ENCODE results near the gene SESN1.
A peak's percentile ranks its signal among the peaks of the same experiment; 100 is the strongest.
"Not testable (repeated sequence)": the region's sequence is repeated elsewhere in the genome, so short reads cannot be mapped to it uniquely, and the experiment has no call there.

The SESN1 gene

GRCh38 chr6:109093732-109094415, 772 bp downstream of the SESN1 start:
- FAIRE-seq, result no peak

DNA sequence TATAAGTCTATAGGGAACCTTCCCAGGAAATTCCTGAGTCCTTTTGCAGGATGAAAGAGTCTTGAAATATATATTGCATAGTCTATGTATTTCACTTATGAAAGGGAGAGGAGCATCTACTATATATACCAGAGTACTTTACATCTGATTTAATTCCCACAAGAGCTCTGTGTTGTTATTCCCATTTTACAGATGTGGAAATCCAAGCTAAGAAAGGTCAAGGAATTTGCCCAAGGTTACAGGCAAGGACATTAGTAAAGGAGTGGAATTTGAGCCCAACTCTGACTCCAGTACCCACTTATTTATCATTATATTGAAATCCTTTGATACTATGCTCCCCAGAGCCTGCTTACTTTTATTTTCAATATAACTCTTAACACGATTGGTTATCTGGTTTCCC, 2.6 kb downstream of the SESN1 start:
- no peak for FAIRE-seq

DNA sequence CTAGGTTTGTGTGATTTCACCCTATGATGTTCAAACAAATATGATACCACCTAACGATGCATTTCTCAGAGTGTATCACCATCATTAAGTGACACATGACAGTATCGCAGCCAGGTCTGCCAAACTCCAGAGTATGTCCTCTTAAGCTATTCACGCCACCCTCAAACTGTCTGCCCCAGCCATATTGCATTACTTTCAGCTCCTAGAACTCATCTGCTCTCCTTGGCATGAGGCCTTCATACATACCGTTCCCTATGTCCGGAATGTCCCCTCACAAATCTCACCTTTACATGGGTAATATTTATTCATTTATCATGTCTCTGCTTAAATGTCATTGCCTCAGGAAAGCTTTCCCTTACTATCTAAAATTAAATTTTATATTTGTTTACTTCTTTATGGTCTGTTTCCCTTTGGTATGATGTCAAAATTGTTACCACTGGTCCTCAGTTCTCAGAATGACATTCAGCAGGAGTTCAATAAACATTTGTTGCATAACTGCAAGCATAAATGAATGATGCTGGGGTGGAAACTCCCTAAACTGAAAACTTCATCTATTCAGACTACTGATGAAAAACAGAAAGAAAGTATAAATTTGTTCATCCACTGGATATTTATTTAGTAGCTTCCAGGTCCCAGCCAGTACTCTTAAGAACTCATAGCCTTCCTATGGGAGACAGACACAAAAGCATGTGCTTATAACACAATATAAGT, 3.2 kb downstream of the SESN1 start:
- FAIRE-seq, result no peak

DNA sequence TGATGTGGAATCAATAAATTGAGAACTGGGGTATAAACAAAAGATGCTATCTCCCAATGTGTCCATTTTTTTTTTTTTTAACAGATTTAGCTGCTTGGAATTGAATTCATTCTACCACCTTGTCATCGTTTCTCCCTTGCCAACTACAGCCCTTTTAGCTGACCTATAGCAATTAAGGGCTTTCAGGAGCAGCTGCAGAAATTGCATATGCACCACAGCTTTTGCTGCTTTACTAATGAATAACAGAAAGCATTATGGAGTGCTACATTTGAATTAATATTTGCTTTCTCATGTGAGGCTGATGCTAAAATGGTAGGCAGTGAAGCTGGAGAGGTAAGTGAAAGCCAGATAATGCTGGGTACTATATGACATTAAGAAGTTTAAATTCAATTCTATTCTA, 5.7 kb downstream of the SESN1 start:
- FAIRE-seq, result no peak

DNA sequence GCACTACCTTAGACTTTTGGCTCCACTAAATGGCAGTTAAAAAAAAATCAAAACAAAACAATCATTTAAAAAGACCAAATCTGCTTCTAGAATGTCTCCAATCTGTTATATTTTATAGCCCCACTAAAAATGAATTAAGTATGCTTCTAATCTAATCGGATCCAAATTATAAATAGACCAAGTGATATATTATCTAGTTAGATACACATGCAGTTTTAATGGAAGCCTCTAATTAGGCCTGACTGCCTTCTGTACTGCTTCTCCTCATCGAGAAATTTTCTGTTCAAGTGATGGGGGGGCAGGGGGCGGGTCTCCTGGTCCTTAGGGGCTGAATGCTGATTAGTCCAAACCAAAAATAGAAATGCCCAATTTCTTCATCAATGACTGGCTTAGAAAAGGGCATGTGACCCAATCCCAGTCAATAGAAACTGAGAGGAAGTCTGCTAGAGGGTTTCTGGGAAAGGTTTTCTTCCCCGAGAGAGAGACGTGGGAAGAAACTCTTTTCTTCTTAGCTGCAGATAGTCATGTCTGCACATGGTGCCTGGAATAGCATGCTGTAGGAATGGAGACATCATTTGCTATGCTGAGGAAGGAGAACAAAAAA, 6.9 kb downstream of the SESN1 start:
- FAIRE-seq, result no peak

GRCh38 chr6:109084146-109084545, 10.5 kb downstream of the SESN1 start:
- not testable (repeated sequence) for FAIRE-seq

- FAIRE-seq, result no peak
Measured at GRCh38 chr6:109083657-109084056, 11.0 kb downstream of the SESN1 start.

- FAIRE-seq, result no peak
Measured at GRCh38 chr6:109082188-109082577, 12.5 kb downstream of the SESN1 start.

DNA sequence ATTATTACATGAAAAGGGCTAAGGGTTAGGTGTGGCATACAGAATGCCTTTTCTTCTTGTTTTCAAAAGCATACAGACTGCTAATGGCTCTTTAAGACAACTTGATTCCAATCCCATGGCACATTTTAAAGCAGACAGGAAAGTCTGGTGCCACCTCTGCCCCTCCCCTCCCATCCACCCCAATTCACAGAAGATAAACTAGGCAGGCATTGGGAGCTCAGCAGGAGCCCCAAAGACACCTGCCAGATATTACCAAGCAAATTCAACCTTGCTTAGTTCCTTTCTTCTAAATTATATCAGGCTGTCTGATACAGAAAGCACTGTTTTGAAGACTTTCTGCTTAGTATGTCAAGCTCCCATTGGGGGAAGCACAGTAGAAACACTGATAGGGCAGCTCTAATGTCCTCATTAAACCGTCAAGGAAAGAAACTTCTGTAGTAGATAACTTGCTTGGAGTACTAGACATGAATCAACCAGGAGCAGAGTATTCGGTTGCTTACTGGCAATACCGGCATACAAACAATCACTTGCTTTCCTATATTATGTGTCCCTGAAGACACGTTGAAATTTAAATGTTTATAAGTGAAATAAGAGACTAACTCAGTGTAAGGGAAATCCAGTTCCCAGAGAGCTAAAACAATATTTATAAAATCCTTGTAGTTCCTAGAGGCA, 13.0 kb downstream of the SESN1 start:
- no peak for FAIRE-seq

DNA sequence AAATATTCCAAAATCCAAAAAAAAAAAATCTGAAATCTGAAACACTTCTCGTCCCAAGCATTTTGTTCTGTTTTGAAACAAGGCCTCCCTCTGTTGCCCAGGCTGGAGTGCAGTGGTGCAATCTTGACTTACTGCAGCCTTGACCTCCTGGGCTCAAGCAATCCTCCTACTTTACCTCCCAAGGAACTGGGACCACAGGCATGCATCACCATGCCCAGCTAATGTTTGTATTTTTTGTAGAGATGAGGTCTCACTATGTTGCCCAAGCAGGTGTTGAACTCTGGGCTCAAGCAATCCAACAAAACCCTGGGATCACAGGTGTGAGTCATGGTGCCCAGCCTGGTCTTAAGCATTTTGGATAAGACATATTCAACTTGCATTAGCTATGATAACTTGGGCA, 13.6 kb downstream of the SESN1 start:
- FAIRE-seq, result no peak

- FAIRE-seq, result no peak
Measured at GRCh38 chr6:109079981-109080380, 14.7 kb downstream of the SESN1 start.

DNA sequence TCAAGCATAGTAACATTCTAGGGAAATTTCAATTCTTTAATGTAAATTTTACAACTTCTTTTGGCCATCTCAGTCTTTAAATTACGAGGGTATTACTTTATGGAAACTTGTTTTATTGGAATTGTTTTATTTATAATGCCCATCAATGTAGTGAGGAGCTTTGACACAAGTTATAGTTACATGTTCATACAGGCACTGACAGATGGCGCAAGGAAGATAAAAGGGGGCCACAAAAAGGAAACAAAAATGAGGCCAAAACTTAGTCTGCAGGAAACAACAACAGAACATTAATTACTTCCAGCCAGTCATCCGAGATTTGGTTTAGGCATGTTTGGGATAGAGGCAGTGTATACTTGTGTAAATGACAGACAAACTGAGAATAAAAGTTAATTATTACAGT, 18.3 kb downstream of the SESN1 start:
- FAIRE-seq, result no peak

DNA sequence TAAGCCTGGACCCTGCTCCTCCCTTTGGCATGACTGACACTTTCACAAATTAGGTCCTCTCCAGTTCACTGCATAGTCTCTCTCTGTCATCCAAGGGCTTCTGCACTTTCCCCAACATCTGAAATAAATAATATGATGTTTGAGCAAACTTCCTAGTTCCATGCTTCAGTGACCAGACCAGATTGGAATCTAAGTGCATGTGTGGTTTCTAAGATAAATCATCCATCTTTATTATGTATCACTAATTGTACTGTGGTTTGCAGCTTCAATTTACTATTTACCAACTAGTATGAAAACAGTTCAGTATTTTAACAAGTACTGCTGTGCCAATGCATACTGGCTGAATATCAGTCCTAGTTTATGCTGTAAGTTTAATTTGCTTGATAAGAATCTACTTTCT, 18.7 kb downstream of the SESN1 start:
- FAIRE-seq, result no peak

DNA sequence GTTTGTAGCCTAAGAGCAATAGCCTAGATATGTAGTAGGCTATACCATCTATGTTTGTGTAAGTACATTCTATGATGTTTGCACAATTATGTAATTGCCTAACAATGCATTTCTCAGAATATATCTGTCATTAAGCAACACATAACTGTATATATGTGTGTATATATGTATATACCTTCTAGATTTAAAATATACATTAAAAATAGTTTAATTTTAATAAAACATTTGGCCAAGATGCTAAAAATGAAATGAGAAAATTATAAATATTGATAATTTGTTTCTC, 20.6 kb downstream of the SESN1 start:
- FAIRE-seq, result no peak

GRCh38 chr6:109073344-109074132, 21.1 kb downstream of the SESN1 start:
- FAIRE-seq, result peak; percentile 98

DNA sequence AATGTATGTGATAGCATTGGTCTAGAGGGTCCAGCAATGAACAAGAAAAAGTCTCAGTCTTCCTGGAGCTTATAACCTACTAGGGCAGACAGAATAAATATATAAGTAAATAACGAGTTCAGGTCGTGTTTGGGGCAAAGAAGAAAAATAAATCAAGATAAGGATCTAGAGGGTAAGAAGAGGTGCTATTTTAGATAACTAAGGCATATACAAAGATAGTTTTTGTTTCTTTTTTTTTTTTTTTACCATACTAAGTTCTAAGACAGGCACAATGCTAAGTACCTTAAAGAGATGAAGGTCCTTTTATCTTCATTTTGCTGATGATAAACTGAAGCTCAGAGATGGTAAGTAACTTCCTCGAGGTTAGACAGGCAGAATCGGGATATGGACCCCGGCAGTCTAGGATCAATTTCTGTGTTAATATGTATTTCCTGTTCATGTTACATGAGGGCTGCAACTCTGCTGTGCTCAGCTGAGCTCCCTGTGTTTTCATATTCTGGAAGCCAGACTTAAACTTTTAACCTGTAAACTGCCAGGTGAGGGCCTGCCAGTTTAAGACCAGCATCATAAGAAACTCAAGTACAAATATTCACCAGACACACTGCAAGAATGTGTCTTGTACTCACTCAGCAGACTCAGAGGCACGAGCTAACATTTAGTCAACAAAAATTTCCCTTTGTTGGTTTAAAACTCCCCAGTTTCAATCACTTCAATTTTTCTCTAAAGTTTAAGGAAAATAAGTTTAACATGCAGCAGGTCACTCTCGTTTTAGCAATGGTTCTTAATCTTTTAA, 23.3 kb downstream of the SESN1 start:
- FAIRE-seq, result peak; percentile 23

GRCh38 chr6:109069746-109070145, 24.9 kb downstream of the SESN1 start:
- no peak for FAIRE-seq

GRCh38 chr6:109062767-109063352, 31.8 kb downstream of the SESN1 start:
- FAIRE-seq, result no peak

GRCh38 chr6:109062216-109062615, 32.4 kb downstream of the SESN1 start:
- FAIRE-seq, result no peak

DNA sequence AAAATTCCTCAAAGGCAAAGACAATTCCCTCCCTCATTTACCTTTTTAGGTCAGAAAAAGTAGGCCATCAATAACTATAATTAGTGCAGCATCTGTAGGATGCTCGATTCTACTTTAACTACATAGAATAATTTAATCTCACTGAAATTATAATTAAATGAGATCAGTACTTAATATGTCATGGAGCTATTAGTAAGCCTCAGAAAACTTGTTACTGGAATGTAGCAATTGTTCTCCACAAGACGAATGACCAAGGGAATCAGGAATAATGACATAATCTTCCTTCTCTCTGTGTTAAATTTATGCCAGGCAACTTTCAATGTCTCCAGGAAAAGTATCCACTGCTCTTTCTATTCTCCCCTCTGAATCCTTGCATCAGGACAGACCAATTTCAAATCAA, 34.1 kb downstream of the SESN1 start:
- no peak for FAIRE-seq

- no peak for FAIRE-seq
Measured at GRCh38 chr6:109059571-109060021, 35.0 kb downstream of the SESN1 start.

- no peak for FAIRE-seq
Measured at GRCh38 chr6:109059153-109059552, 35.5 kb downstream of the SESN1 start.

All from G401.6 (cell line).